ENCODE results near the gene CACNG8.

The CACNG8 gene

GRCh38 chr19:53962887-53963431, at the start of gene CACNG8:
CACNG8 (plus strand) TSS chr19:53962937.
- DNase-seq (ENCODE audit: low spot score), result no peak
- TF ChIP-seq, protein P1, sequence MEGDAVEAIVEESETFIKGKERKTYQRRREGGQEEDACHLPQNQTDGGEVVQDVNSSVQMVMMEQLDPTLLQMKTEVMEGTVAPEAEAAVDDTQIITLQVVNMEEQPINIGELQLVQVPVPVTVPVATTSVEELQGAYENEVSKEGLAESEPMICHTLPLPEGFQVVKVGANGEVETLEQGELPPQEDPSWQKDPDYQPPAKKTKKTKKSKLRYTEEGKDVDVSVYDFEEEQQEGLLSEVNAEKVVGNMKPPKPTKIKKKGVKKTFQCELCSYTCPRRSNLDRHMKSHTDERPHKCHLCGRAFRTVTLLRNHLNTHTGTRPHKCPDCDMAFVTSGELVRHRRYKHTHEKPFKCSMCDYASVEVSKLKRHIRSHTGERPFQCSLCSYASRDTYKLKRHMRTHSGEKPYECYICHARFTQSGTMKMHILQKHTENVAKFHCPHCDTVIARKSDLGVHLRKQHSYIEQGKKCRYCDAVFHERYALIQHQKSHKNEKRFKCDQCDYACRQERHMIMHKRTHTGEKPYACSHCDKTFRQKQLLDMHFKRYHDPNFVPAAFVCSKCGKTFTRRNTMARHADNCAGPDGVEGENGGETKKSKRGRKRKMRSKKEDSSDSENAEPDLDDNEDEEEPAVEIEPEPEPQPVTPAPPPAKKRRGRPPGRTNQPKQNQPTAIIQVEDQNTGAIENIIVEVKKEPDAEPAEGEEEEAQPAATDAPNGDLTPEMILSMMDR (IDR thresholded peaks at IDR 0.05; ENCODE audit: extremely low read depth, missing control alignments), result no peak

DNA sequence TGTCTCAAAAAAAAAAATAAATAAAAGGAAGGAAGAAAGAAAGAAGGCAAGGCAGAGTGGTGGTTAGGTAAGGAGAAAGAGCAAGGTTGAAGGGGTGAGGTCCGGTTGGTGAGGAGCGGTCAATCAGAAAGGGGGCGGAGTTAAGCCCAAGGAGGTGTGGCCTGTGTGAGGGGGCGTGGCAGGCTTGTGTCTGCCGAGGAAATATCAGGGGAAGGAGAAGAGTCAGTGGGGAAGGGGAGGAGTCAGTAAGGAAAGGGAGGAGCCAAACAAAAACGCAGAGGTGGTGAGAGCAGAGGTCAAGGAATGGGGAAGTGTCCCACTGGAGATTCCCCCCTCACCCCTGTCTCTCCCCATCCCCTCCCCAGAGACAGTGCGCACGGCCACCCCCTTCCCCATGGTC, 47.7 kb upstream of the CACNG8 start:
- TF ChIP-seq, protein P1 (IDR thresholded peaks at IDR 0.05; ENCODE audit: extremely low read depth, missing control alignments), result no peak
- no peak for DNase-seq (ENCODE audit: low spot score)

GRCh38 chr19:53916004-53916403, 46.7 kb upstream of the CACNG8 start:
- TF ChIP-seq, protein P1 (IDR thresholded peaks at IDR 0.05; ENCODE audit: extremely low read depth, missing control alignments), result no peak
- DNase-seq (ENCODE audit: low spot score), result no peak

DNA sequence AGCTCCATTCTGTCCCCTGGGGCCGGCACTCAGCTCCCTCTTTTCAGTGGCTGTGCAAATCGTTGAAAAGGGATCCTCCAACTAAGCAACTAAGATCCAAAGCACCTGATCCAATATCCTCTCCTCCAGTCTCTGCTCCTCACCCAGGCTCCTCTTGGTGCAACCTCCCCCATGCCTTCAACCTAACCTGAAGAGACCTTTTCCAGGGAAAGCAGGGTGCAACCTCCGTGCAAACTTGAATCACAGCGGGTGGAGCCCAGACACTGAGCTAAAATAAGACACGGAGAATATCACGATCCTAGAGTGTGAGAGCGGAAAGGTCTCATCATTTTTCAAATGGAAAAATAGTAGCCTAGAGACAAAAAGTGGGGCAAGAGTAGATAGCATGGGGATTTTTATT, 45.4 kb upstream of the CACNG8 start:
- TF ChIP-seq, protein P1 (IDR thresholded peaks at IDR 0.05; ENCODE audit: extremely low read depth, missing control alignments), result no peak
- no peak for DNase-seq (ENCODE audit: low spot score)

DNA sequence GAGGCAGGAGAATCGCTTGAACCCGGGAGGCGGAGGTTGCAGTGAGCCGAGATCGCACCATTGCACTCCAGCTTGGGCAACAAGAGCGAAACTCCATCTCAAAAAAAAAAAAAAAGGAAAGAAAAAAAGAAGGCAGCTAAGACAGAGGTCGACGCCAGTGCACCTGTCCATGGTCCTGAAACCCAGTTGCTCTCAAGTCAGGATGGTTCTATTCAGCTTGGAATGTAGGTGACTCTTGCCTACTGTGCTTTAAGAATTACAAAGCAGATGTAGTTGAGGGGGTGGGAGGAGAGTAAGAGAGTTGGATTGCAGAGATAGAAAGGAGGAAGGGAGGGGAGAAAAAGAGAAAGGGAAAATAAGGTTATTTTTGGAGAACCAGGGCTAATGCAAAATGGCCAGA, 35.0 kb upstream of the CACNG8 start:
- TF ChIP-seq, protein P1 (IDR thresholded peaks at IDR 0.05; ENCODE audit: extremely low read depth, missing control alignments), result no peak
- no peak for DNase-seq (ENCODE audit: low spot score)

DNA sequence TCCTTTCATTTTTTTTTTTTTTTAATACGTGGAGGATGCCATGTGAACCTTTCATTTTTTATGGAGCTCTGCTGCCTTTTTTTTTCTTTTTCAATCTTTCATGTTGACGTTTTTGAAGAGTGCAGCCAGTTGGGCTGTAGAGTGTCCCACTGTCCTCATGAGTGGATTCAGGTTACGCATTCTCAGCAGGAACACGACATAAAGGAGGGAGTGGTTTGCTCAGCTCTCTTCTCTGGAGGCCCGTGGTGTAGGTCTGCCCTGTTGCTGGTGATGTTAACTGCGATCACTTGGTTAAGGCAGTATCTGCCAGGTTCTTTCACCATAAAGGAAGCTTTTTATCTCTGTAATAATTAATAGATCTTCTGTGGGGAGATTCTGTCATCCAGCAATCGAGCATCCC, 26.7 kb upstream of the CACNG8 start:
- no peak for DNase-seq (ENCODE audit: low spot score)
- TF ChIP-seq, protein P1 (IDR thresholded peaks at IDR 0.05; ENCODE audit: extremely low read depth, missing control alignments), result no peak

- TF ChIP-seq, protein P1 (IDR thresholded peaks at IDR 0.05; ENCODE audit: extremely low read depth, missing control alignments), result no peak
- DNase-seq (ENCODE audit: low spot score), result no peak
These were observed 20.5 kb upstream of the CACNG8 start for GRCh38 chr19:53942001-53942786.

All from GM20000 (cell line).